NB4 (cell line): ENCODE data around the gene PCDHGA6.

ENCODE experiments used
- POLR2A ChIP-seq: IDR thresholded peaks from 2 replicates; pipeline ENCODE4 v1.6.1; 2011; ENCODE audit warnings: mild to moderate bottlenecking; ENCODE audit not compliant: insufficient read length; ENCODE audit errors: extremely low read depth
- TF ChIP-seq, protein P1 (sequence below): IDR thresholded peaks from 2 replicates; pipeline ENCODE4 v1.6.1; 2011; ENCODE audit warnings: low read depth, low read length

DNA sequence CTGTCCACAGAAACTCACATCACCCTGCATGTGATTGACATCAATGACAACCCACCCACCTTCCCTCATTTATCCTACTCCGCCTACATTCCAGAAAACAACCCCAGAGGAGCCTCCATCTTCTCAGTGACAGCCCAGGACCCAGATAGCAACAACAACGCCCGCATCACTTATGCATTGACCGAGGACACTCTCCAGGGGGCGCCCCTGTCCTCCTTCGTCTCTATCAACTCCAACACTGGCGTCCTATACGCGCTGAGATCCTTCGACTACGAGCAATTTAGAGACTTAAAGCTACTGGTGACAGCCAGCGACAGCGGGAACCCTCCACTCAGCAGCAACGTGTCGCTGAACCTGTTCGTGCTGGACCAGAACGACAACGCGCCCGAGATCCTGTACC lies 28.4 kb upstream of the PCDHGA6 start:
- no peak for TF ChIP-seq POLR2A
- TF ChIP-seq, protein P1, sequence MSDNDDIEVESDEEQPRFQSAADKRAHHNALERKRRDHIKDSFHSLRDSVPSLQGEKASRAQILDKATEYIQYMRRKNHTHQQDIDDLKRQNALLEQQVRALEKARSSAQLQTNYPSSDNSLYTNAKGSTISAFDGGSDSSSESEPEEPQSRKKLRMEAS, result no peak
